Measurements from ENCODE around the gene IL17RA. TPM values are rescaled to one million over a fixed set of nuclear protein-coding genes. Genes with fewer than 3 reads are reported as not detected.

IL17RA gene
- total RNA-seq, 4 donors from 2014 or later, result 8.7 to 16.2 (median 14.0) TPM

- no peak for DNase-seq (ENCODE audit: extremely low spot score)
- H3K4me3 ChIP-seq, result no peak overlapping the region
- H3K4me1 ChIP-seq, result peaks cover 0 to 4% (median 0%) of the 10 kb centered on the region in 4 donors
- 87% methylated on average over 12 of the region's 14 CpGs for WGBS
- TF ChIP-seq POLR2AphosphoS5 (IDR thresholded peaks at IDR 0.05), result no peak
- no peak for TF ChIP-seq POLR2A (IDR thresholded peaks at IDR 0.05; ENCODE audit: low read depth)
- TF ChIP-seq CTCF (IDR thresholded peaks at IDR 0.05), result no peak
- TF ChIP-seq EP300 (IDR thresholded peaks at IDR 0.05), result no peak
- H3K27ac ChIP-seq (replicated peaks in 1 of 4), result no peak overlapping the region
- peaks cover 36 to 94% (median 82%) of the 10 kb centered on the region in 4 donors for H3K36me3 ChIP-seq
- no peaks in the 10 kb centered on the region for H3K27me3 ChIP-seq
- H3K9me3 ChIP-seq, result no peaks in the 10 kb centered on the region
- intact Hi-C loops (cut with DNase I), result no loop called here
Observed at GRCh38 chr22:17101475-17102296, 16.9 kb downstream of the IL17RA start.

- Histone ChIP-seq H3K4me1 (peaks cover 0 to 4% (median 0%) of the 10 kb centered on the region in 4 donors), H3K27ac (replicated peaks in 1 of 4) (no peak overlapping the region), H3K27me3 (no peaks in the 10 kb centered on the region), H3K36me3 (peaks cover 36 to 96% (median 86%) of the 10 kb centered on the region in 4 donors), H3K9me3 (no peaks in the 10 kb centered on the region), H3K4me3 (no peak overlapping the region)
- 72% methylated on average over 7 of the region's 7 CpGs for WGBS
- no peak for DNase-seq (ENCODE audit: extremely low spot score)
- TF ChIP-seq CTCF (IDR thresholded peaks at IDR 0.05) (no peak), EP300 (IDR thresholded peaks at IDR 0.05) (no peak), POLR2A (IDR thresholded peaks at IDR 0.05; ENCODE audit: low read depth) (no peak), POLR2AphosphoS5 (IDR thresholded peaks at IDR 0.05) (no peak)
- intact Hi-C loops (cut with DNase I), result no loop called here
Observed at GRCh38 chr22:17102297-17102667, 17.5 kb downstream of the IL17RA start.

GRCh38 chr22:17103351-17103750 lies 18.6 kb downstream of the IL17RA start:
- no peaks in the 10 kb centered on the region for H3K9me3 ChIP-seq
- peaks cover 0 to 4% (median 0%) of the 10 kb centered on the region in 4 donors for H3K4me1 ChIP-seq
- no peak for DNase-seq (ENCODE audit: extremely low spot score)
- intact Hi-C loops (cut with DNase I), result no loop called here
- no peak overlapping the region for H3K27ac ChIP-seq (replicated peaks in 1 of 4)
- H3K4me3 ChIP-seq, result no peak overlapping the region
- no peaks in the 10 kb centered on the region for H3K27me3 ChIP-seq
- WGBS, result 92% methylated on average over 9 of the region's 9 CpGs
- TF ChIP-seq CTCF (IDR thresholded peaks at IDR 0.05), result no peak
- TF ChIP-seq POLR2AphosphoS5 (IDR thresholded peaks at IDR 0.05), result no peak
- no peak for TF ChIP-seq EP300 (IDR thresholded peaks at IDR 0.05)
- no peak for TF ChIP-seq POLR2A (IDR thresholded peaks at IDR 0.05; ENCODE audit: low read depth)
- H3K36me3 ChIP-seq, result peaks cover 36 to 96% (median 90%) of the 10 kb centered on the region in 4 donors

- intact Hi-C loops (cut with DNase I), result no loop called here
- H3K4me1 ChIP-seq, result peaks cover 0 to 4% (median 0%) of the 10 kb centered on the region in 4 donors
- WGBS, result 91% methylated on average over 7 of the region's 14 CpGs
- no peak for TF ChIP-seq POLR2A (IDR thresholded peaks at IDR 0.05; ENCODE audit: low read depth)
- TF ChIP-seq EP300 (IDR thresholded peaks at IDR 0.05), result no peak
- no peak for TF ChIP-seq POLR2AphosphoS5 (IDR thresholded peaks at IDR 0.05)
- TF ChIP-seq CTCF (IDR thresholded peaks at IDR 0.05), result no peak
- no peak overlapping the region for H3K4me3 ChIP-seq
- DNase-seq (ENCODE audit: extremely low spot score), result no peak
- no peaks in the 10 kb centered on the region for H3K27me3 ChIP-seq
- peaks cover 30 to 96% (median 90%) of the 10 kb centered on the region in 4 donors for H3K36me3 ChIP-seq
- no peaks in the 10 kb centered on the region for H3K9me3 ChIP-seq
- H3K27ac ChIP-seq (replicated peaks in 1 of 4), result no peak overlapping the region
Observed at GRCh38 chr22:17104336-17104935, 19.6 kb downstream of the IL17RA start.
